GM12878 (cell line): ENCODE measurements around the gene ITGA1.

Experiments used
- CBX3 ChIP-seq: fragments of 200-600 bp; sonication (generic); IDR thresholded peaks from 2 replicates; pipeline ENCODE4 v1.6.1; 2016; ENCODE audit warnings: low read depth, borderline replicate concordance
- EP300 ChIP-seq, 2 experiments: fragments of 150-350 bp in 1 of 2; IDR thresholded peaks; 2 replicates each; pipeline ENCODE4 v1.6.1; 2011 to 2012; ENCODE audit warnings: low read depth in 2 of 2, low read length in 2 of 2, borderline replicate concordance in 1 of 2, improper control_type of control experiment in 1 of 2, inconsistent platforms in 1 of 2; ENCODE audit not compliant: control insufficient read depth in 1 of 2
- FOXK2 ChIP-seq: fragments of 450-650 bp; IDR thresholded peaks from 2 replicates; pipeline ENCODE4 v1.6.1; 2017; ENCODE audit warnings: mild to moderate bottlenecking, moderate library complexity
- NR2F1 ChIP-seq: fragments of 450-650 bp; conservative IDR thresholded peaks from 2 replicates; pipeline ENCODE4 v1.6.1; 2017; ENCODE audit warnings: mild to moderate bottlenecking
- RAD21 ChIP-seq: IDR thresholded peaks from 2 replicates; pipeline ENCODE4 v1.6.1; 2011; ENCODE audit warnings: mild to moderate bottlenecking, low read depth, low read length, moderate library complexity; ENCODE audit not compliant: insufficient read depth
- RB1 ChIP-seq: fragments of 450-650 bp; formaldehyde crosslinking; IDR thresholded peaks from 2 replicates; pipeline ENCODE4 v1.6.1; 2017; ENCODE audit warnings: mild to moderate bottlenecking, borderline replicate concordance
- RFX5 ChIP-seq: IDR thresholded peaks from 2 replicates; pipeline ENCODE4 v1.6.1; 2011; ENCODE audit warnings: low read depth, low read length, improper control_type of control experiment
- YBX1 ChIP-seq: fragments of 450-650 bp; IDR thresholded peaks from 2 replicates; pipeline ENCODE4 v1.6.1; 2016; ENCODE audit warnings: antibody characterized with exemption
- ZNF274 ChIP-seq: IDR thresholded peaks from one replicate; pipeline ENCODE4 v1.8.0; 2011; ENCODE audit not compliant: insufficient read length, insufficient read depth
- TF ChIP-seq, protein P1 (sequence below), 3 experiments: IDR thresholded peaks in 2 of 3; conservative IDR thresholded peaks in 1 of 3; 2 replicates each; pipeline ENCODE4 v1.5.1; 2011; ENCODE audit warnings: low read depth in 3 of 3, low read length in 3 of 3, mild to moderate bottlenecking in 3 of 3, control low read depth in 2 of 3, moderate library complexity in 2 of 3, inconsistent platforms in 1 of 3, mixed read lengths in 1 of 3; ENCODE audit not compliant: control insufficient read depth in 2 of 3, insufficient read depth in 1 of 3; ENCODE audit errors: extremely low read depth in 1 of 3

- no peak for TF ChIP-seq FOXK2
- no peak for TF ChIP-seq EP300 (IDR thresholded peaks at IDR 0.05; ENCODE audit: borderline replicate concordance in 1 of 2, control insufficient read depth in 1 of 2, low read depth in 2 of 2, low read length in 2 of 2)
- TF ChIP-seq RB1: no peak
- TF ChIP-seq, protein P1, sequence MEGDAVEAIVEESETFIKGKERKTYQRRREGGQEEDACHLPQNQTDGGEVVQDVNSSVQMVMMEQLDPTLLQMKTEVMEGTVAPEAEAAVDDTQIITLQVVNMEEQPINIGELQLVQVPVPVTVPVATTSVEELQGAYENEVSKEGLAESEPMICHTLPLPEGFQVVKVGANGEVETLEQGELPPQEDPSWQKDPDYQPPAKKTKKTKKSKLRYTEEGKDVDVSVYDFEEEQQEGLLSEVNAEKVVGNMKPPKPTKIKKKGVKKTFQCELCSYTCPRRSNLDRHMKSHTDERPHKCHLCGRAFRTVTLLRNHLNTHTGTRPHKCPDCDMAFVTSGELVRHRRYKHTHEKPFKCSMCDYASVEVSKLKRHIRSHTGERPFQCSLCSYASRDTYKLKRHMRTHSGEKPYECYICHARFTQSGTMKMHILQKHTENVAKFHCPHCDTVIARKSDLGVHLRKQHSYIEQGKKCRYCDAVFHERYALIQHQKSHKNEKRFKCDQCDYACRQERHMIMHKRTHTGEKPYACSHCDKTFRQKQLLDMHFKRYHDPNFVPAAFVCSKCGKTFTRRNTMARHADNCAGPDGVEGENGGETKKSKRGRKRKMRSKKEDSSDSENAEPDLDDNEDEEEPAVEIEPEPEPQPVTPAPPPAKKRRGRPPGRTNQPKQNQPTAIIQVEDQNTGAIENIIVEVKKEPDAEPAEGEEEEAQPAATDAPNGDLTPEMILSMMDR (IDR thresholded peaks at IDR 0.05 in 2 of 3, conservative IDR thresholded peaks at IDR 0.05 in 1 of 3; ENCODE audit: control insufficient read depth in 2 of 3, extremely low read depth in 1 of 3, insufficient read depth in 1 of 3, low read depth in 3 of 3, low read length in 3 of 3): no peak
- no peak for TF ChIP-seq YBX1
- TF ChIP-seq ZNF274: no peak
- no peak for TF ChIP-seq RFX5
- no peak for TF ChIP-seq CBX3
- TF ChIP-seq NR2F1: no peak
- TF ChIP-seq RAD21: no peak
Measured at GRCh38 chr5:52869391-52869790, 81.7 kb downstream of the ITGA1 start.
